NAMALWA (cell line): ENCODE measurements around the gene ACKR4.
"Not testable (repeated sequence)": the region's sequence is repeated elsewhere in the genome, so short reads cannot be mapped to it uniquely, and the experiment has no call there.

Experiments
- DNase-seq: peaks from one replicate; pipeline ENCODE4 v3.0.0-alpha.2; 2015; ENCODE audit warnings: low spot score

Gene ACKR4

GRCh38 chr3:132594498-132594897, 2.6 kb upstream of the ACKR4 start:
- DNase-seq: no peak

GRCh38 chr3:132595014-132595413, 2.1 kb upstream of the ACKR4 start:
- DNase-seq: peak; percentile 51

GRCh38 chr3:132596326-132596725, 744 bp upstream of the ACKR4 start:
- DNase-seq: peak; percentile 63

- DNase-seq: no peak
Measured at GRCh38 chr3:132597660-132598059, 590 bp downstream of the ACKR4 start.

- no peak for DNase-seq
Measured at GRCh38 chr3:132598181-132598580, 1.1 kb downstream of the ACKR4 start.

GRCh38 chr3:132600614-132601013, 3.5 kb downstream of the ACKR4 start:
- DNase-seq: not testable (repeated sequence)

- DNase-seq: no peak
Measured at GRCh38 chr3:132605374-132605792, 8.3 kb downstream of the ACKR4 start.

- no peak for DNase-seq
Measured at GRCh38 chr3:132606085-132606484, 9.0 kb downstream of the ACKR4 start.

- not testable (repeated sequence) for DNase-seq
Measured at GRCh38 chr3:132606620-132607019, 9.6 kb downstream of the ACKR4 start.

GRCh38 chr3:132615301-132615700, 18.2 kb downstream of the ACKR4 start:
- DNase-seq: not testable (repeated sequence)

- DNase-seq: no peak
Measured at GRCh38 chr3:132615881-132616280, 18.8 kb downstream of the ACKR4 start.

- no peak for DNase-seq
Measured at GRCh38 chr3:132616780-132617179, 19.7 kb downstream of the ACKR4 start.

GRCh38 chr3:132622148-132622547, 25.1 kb downstream of the ACKR4 start:
- DNase-seq: no peak

- DNase-seq: no peak
Measured at GRCh38 chr3:132622761-132623160, 25.7 kb downstream of the ACKR4 start.

GRCh38 chr3:132623646-132624045, 26.6 kb downstream of the ACKR4 start:
- no peak for DNase-seq

GRCh38 chr3:132624790-132625189, 27.7 kb downstream of the ACKR4 start:
- no peak for DNase-seq

GRCh38 chr3:132625613-132626012, 28.5 kb downstream of the ACKR4 start:
- DNase-seq: peak; percentile 36

GRCh38 chr3:132626955-132627354, 29.9 kb downstream of the ACKR4 start:
- DNase-seq: no peak

GRCh38 chr3:132628157-132628556, 31.1 kb downstream of the ACKR4 start:
- no peak for DNase-seq

GRCh38 chr3:132629928-132630327, 32.9 kb downstream of the ACKR4 start:
- DNase-seq: no peak

GRCh38 chr3:132630612-132631011, 33.5 kb downstream of the ACKR4 start:
- no peak for DNase-seq

GRCh38 chr3:132635052-132635451, 38.0 kb downstream of the ACKR4 start:
- DNase-seq: no peak

- no peak for DNase-seq
Measured at GRCh38 chr3:132637590-132637989, 40.5 kb downstream of the ACKR4 start.

- no peak for DNase-seq
Measured at GRCh38 chr3:132638706-132639105, 41.6 kb downstream of the ACKR4 start.

GRCh38 chr3:132641427-132641826, 44.4 kb downstream of the ACKR4 start:
- not testable (repeated sequence) for DNase-seq
